HuH-7.5 (cell line): ENCODE results near the gene GAMT.

Experiments
- DNase-seq: peaks from one replicate; pipeline ENCODE4 v3.0.0; 2011; ENCODE audit warnings: low spot score

Gene GAMT

DNA sequence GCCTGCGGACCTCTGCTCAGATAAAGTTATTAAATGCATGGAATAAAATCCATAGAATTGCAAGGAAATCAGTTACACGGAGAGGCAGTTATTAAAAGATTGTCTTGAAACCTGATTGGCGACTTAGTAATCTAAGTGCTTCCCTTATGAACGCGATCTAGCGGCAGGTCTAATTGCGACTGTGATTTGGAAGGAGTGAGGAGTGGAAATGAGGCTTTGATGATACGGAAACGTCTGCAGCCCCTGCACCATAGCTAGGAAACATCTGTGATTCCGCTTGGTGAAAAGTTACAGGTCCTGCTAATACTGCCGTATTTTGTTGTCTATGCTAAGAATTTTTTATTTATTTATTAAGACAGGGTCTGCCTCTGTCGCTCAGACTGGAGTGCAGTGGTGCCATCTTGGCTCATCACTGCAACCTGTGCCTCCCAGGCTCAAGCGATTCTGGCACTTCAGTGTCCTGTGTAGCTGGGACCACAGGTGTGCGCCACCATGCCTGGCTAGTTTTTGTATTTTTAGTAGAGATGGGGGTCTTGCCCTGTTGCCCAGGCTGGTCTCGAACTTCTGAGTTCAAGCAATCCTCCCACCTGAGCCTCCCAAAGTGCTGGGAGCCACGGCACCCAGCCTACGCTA lies 16.7 kb downstream of the GAMT start:
- no peak for DNase-seq

- DNase-seq: no peak
These were observed 17.3 kb downstream of the GAMT start for GRCh38 chr19:1384085-1384462.

DNA sequence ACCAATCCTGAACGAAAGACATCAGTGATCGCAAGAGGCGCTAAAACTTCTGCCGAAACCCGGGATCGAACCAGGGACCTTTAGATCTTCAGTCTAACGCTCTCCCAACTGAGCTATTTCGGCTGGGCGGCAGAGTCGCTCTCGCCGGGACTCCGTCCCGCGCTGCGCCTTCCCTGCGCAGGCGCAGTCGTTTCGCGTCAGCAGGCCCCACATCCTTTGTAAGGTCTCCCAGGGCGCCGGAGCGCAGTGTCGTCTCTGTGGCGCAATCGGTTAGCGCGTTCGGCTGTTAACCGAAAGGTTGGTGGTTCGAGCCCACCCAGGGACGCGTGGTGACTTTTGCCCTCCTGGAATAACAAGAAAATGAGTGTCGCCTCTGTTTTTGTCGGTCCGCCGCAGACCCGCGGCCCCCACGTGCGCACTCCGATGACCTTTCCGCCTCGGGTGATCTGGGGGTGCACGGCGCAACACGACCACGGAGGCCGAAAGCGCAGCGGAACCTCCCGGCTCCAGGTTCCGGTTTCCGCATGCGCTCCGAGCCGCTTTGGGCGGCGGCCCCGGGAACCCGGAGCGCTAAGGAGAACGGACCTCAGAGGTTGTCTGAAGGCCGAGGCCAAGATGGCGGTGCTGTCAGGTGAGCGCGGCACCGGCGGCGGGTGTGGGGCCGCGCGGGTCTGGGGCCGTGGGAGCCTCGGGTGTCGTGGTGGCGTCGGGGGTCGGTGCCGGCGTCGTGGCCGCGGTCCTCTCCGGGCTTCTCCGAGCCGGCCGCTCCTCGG lies 17.8 kb downstream of the GAMT start, which contains the start of gene NDUFS7:
TSS of gene NDUFS7 (plus strand) at position 596 of the 773 bp plus-strand sequence. CDS start at position 616, 20 bp downstream.
- peak; percentile 78 for DNase-seq

GRCh38 chr19:1383017-1383311 lies 18.4 kb downstream of the GAMT start:
- DNase-seq: peak; percentile 82

DNA sequence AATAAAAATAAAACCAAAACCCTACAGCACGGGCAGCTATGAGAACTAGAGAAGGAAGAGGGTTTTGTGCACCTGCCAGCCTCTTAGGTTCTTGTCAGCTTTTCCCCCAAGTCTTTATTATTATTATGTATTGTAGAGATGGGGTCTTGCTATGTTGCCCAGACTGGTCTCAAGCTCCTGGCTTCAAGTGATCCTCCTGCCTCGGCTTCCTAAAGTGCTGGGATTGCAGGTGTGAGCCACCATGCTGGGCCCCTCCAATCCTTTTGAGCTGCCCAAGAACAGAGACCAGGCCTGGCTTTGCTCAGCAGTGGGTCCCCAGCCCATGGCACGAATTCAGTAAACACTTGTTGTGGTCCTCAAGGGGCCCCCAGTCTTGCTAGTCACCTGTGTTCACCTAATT lies 19.1 kb downstream of the GAMT start:
- DNase-seq: no peak

DNA sequence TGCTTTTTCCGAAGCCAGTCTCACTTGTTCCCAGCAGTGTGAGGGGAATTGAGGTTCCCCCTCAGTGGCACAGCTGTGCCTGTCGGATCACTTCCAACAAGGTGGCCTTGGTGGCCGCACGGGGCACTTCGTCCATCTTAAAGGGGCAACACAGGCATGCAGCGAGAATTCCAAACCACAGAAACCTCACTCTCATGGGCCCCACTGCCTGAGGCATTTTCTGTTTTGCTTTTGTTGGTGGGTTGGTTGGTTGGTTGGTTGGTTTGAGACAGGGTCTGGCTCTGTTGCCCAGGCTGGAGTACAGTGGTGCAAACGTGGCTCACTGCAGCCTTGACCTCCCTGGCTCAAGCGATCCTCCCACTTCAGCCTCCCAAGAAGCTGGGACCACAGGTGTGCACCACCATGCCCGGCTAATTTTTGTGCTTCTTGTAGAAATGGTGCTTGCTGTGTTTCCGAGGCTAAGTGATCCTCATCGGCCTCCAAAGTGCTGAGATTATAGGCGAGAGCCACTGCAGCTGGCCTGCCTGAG lies 21.3 kb downstream of the GAMT start:
- DNase-seq: no peak

DNA sequence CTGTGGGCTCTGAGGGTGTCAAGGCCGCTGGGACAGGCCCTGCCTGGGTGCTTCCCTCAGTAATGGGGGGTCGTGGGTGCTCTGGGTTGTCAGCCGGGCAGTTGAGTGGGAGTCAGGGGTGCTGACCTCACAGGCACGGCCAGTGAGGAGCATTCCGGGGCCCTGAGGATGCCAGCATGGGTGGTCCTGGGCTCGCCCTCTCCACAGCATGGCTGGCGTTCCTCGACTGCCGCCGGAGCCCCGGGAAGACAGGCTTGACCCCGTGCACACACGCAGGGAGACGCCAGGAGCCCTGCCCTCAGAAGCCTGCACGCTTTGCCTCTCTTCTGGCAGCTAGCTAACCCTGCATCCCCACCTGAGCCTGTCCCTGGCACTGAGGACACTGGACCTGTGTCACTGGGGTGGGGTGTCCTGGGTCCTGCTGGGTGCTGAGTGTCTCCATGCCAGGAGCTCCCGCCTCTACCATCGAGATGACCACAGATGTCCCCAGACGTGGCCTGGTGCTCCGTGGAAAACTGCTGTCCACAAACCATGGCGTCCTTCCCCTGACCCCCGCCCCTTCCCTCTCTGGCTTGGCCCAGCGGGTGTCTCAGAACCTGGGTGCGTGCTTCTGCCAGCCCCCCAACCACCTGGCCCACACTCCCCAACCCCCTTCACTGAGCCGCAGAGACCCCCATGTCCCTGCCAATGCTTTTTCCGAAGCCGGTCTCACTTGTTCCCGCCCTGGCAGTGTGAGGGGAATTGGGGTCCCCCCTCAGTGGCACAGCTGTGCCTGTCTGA lies 22.0 kb downstream of the GAMT start:
- DNase-seq: no peak

DNA sequence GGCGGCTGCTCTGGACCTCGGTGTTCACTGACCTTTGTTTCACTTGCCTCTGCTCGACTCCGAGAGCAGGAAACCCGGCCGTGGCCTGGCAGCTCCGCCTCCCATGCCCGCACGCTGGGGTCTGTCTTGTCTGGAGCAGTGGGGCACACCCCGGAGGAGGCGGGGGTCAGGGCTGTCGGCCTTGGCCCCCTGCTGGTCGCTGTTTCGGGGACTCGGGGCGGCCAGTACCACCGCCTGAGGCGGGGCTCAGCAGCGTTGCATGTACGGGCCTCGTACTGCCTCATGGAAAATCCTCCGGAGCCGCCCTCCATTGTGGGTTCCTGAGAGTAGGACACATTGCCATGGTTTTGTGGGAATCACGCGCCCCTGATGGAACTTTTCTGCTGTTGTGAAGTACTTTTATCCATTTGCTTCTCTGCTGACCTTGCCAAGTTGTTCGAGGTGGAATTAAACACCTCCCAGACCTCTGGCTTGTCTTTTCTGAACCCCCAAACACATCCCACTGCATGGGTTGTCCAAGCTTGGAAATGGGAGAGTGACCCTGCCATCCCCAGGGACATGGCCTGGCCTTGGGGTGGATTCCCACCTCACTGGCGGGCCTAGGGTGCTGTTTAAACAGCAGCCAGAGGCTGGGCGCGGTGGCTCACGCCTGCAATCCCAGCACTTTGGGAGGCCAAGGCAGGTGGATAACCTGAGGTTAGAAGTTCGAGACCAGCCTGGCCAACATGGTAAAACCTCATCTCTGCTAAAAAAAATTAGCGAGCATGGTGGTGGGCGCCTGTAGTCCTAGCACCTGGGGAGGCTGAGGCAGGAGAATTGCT lies 23.2 kb downstream of the GAMT start:
- no peak for DNase-seq

GRCh38 chr19:1377176-1377964 lies 24.0 kb downstream of the GAMT start:
- no peak for DNase-seq

DNA sequence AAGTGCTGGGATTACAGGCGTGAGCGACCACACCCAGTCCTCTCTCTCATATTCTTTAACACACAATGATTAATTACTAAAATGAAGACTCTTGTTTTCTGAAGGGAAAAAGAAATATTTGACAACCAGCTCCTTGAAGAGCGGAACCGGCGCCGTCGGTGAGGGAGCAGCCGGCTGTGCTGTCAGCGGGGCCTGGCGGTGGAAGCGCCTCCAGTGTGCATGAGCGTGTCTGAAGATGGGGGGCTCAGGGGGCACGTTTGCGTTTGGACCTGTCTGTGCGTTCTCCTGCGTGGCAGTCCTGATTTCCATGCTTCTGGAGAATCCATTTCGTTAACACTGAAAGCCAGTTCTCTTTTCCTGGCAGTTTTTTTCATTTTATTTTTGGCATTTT lies 24.9 kb downstream of the GAMT start:
- no peak for DNase-seq

DNA sequence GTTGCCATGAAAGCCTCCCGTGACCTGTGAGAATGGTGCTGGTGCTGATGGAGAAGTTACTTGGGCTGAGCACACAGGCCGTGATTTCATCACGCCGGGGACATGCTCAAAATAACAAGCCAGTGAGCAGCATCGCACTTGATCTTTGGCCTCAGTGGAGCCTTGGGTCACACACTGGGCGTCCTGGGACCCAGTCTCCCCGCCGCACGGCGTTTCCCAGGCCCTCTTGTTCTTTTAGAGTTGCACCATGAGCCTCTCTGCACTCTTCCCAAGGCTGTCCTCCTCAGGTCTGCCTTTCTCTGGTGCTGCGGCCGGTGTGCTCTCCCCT lies 27.1 kb downstream of the GAMT start:
- no peak for DNase-seq

DNA sequence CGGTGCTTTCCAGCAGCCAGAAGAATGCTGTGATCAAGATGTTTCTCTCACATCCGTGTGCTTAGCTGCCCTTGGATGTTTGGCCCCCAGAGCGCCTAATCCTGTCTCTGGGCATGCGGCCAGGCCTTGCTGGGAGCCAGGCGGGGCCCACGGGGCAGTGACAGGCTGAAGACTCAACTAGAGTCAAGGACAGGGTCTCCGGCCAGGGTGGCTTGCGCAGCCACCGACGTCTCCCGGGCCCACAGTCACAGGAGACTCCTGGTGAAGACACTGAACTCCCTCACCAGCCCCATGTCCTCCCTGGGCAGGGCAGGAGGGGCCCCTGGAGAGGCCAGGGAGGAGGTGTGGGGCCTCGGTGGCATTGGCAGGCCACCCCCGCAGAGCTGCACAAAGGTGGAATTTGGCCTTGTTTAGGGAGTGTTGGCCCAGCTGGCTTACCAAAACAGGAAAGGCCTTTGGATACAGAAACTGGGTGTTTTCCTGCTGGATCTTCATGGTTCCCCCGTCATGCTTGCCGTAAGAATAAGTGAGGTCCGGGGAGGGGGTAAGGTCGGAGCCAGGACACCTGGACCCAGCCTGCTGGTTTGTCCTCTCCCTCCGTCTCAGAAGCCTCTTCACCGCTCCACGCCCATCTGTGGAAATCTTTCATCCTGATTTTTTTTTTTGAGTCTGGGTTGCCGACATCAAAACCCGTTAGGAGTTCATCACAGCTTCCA lies 27.6 kb downstream of the GAMT start:
- DNase-seq: no peak

GRCh38 chr19:1373042-1373533 lies 28.3 kb downstream of the GAMT start:
- DNase-seq: no peak

DNA sequence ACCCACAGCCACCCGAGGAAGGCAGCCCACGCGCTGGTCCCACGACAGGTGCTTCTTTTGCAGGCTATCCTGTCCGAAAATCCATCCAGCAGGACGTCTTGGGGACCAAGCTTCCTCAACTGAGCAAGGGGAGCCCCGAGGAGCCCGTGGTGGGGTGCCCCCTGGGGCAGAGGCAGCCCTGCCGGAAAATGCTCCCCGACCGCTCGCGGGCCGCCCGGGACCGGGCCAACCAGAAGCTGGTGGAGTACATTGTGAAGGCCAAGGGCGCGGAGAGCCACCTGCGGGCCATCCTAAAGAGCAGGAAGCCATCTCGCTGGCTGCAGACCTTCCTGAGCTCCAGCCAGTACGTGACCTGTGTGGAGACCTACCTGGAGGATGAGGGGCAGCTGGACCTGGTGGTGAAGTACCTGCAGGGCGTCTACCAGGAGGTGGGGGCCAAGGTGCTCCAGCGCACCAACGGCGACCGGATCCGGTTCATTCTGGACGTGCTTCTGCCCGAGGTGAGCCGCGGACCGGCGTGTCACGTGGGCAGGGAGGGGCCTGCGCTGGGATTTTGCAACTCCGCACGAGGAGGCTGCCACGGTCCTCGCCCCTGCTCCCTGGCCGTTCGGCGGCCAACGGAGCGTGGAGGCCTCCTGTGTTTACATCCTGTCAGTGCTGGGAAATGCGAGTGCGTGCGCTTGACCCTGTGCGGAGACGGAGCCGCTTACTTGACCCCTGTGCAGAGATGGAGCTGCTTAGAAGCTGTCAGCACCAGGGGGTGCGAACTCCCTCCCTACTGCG lies 30.6 kb downstream of the GAMT start:
- no peak for DNase-seq

- DNase-seq: no peak
These were observed 32.0 kb downstream of the GAMT start for GRCh38 chr19:1369214-1369805.

GRCh38 chr19:1366899-1367870 lies 34.2 kb downstream of the GAMT start:
- DNase-seq: no peak

DNA sequence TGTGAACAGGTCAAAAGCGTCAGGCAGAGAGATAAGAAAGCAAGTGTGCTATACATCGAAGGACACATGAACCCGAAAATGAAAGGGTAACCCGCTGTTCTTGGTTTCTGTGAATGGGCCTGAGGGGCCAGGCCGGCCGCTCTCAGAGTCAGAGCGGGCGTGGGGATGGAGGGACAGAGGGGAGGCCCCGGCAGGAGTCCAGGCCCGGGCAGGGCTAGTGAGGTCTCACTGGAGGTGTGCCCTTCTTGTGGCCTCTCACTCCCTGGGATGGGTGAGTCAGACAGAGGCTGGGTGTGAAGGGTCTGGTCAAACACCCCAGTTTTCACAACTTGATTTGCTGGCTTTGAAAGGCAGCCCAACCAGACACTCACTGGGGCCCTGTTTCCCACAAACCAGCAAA lies 35.0 kb downstream of the GAMT start:
- DNase-seq: no peak
